Stimulated activated CD4-positive, alpha-beta T cell treated with anti-CD3 and anti-CD28 coated beads, Interleukin-4, amount 100 ng/mL, for 1 hour (primary cell): ENCODE results near the gene TMEM245.
"Not testable (repeated sequence)": the region's sequence is repeated elsewhere in the genome, so short reads cannot be mapped to it uniquely, and the experiment has no call there.

ENCODE experiments used
- DNase-seq: peaks from one replicate; pipeline ENCODE4 v3.0.0-alpha.2; 2020

The TMEM245 gene

DNA sequence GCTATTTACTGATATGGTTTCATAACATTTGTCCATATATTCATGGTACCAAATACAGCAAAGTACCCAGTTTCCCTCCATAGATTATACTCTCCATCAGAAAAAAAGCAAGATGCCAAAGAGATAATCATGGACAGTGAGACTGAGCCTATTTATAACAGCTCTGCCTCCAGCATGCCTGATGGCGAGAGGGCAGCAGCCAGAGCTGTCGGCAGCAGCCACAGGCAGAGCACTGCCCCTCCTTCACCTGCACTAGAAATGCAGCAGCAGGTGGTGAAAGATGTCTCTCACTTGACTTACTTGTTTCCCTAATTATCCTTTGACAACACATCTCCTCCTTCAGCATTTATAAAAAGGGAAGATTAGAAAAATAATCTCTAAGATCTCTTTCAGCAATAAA, 138.9 kb downstream of the TMEM245 start:
- DNase-seq = no peak

DNA sequence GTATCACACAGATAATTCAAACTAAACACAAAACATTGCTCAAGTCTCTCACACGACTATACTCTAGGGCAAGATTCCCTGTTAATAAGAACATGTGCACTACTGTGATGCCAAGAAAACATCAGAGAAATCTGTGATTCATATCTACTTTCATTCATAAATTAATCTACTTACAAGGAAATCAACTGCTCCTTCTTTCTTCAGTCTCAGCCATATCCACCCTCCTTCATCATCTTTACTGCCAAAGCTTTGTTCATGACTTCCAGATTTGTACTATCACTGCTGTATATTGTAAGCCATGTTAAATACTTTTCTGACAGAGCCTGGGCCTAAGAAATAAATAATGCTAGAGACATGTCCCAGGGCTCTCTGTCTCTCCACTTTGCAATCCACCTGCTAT, 141.5 kb downstream of the TMEM245 start:
- no peak for DNase-seq

DNA sequence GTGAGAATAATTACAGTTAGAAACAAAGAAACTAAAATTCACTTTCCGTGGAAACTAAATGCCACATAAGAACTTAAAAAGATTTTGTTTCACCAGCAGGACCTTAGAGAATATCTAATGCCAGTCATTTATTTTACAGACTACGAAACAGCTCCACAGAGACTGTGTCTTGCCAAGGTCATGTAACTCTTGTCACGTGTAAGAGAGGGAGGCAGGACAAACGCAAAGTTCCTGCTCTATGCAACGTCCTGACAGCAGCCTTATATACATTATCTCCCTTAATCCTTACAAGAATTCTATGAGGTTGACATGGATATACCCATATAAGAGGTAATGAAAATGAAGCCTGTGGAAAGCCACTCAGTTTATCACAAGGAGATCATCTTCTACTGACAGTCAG, 145.9 kb downstream of the TMEM245 start:
- no peak for DNase-seq

DNA sequence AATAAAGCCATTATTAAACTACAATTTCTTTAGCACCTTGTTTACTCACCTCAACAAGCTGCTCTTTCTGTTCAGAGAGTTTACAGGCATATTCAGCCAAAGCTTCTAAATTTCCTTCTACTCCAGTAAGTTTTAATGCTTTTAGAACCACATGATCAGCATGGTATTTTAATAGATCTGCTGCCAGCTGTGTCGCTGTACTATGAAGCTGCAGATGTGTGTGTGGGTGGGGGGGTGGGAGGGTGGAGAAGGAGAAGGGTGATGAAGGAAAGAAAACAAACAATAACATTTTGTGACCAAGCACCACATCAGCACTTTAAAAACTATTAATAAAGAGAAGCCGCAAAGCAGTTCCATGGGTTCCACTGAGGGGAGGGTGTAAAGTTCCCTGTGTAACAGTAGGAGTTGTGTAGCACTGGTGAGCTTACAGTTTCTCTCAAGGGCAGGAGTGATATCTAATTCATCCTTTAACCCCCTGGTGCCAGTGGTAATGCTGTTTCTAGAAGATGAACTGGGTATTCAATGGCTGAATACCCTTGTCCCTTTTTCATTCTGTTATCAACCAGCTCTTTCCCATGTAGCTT, 147.0 kb downstream of the TMEM245 start:
- DNase-seq = no peak

DNA sequence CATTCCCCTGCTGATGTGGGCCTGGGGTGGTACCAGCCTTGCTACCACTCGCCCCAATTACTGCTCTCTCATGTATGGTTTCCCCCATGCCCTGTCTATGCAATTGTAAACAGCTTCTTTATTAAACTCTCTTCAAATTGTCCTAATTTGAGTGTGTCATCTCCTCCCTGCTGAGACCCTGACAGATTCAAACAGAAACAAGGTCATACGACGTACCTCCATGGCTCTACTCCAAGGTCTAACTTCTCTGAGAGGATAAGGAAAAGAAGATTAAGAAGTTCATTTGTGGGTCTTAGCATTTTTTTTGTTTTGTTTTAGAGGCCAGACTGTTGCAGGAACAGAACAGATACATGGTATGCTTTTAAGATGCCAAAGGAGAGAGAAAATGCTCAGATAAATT, 147.6 kb downstream of the TMEM245 start:
- no peak for DNase-seq

DNA sequence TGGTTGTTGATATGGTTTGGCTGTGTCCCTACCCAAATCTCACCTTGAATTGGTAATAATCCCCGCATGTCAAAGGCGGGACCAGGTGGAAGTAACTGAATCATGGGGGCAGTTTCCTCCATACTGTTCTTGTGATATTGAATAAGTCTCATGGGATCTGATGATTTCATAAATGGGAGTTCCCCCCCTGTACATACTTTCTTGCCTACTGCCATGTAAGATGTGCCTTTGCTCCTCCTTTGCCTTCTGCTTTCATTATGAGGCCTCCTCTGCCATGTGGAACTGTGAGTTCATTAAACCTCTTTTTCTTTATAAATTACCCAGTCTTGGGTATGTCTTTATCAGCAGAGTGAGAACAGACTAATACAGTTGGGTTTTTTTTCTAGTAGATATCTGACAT, 148.4 kb downstream of the TMEM245 start:
- DNase-seq = not testable (repeated sequence)

DNA sequence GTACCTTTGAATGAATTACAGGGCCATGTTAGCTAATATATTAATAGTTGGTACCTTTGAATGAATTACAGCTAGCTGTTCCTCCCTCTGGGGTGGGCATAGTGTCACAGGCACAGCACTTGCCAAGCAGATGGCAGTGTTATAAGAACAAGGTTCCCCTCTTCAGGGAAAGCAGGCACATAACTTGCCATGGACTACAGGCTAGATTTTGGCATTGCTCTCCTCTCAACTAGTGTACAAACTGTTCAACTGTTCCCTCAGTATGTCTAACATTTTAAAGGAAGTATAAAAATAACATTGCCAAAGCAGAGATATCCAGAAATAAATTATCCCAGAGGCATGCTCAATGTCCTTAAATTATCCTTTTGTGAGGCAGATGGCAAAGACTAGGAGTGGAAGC, 151.8 kb downstream of the TMEM245 start:
- no peak for DNase-seq
